Subcutaneous abdominal adipose tissue (tissue), 5 donors: Measurements from ENCODE around the gene LBH.

Source experiments
- H3K27ac ChIP-seq: one replicate; pipeline ENCODE4 v1.7.0; 2013; ENCODE audit warnings: low read depth, mild to moderate bottlenecking, inconsistent platforms, low read length, moderate library complexity
- H3K27me3 ChIP-seq, 5 donors: one replicate each; pipeline ENCODE4 v1.7.0; 2013; ENCODE audit warnings: low read length in 5 of 5, inconsistent platforms in 1 of 5; ENCODE audit not compliant: control insufficient read depth in 5 of 5, insufficient read depth in 4 of 5
- H3K36me3 ChIP-seq, 5 donors: one replicate each; pipeline ENCODE4 v1.7.0; 2013; ENCODE audit warnings: low read length in 5 of 5; ENCODE audit not compliant: control insufficient read depth in 5 of 5, insufficient read depth in 5 of 5
- H3K4me1 ChIP-seq, 5 donors: one replicate each; pipeline ENCODE4 v1.7.0; 2013; ENCODE audit warnings: low read length in 5 of 5, mild to moderate bottlenecking in 3 of 5, moderate library complexity in 1 of 5; ENCODE audit not compliant: control insufficient read depth in 5 of 5, insufficient read depth in 5 of 5
- H3K4me3 ChIP-seq, 5 donors: one replicate each; pipeline ENCODE4 v1.7.0; 2013; ENCODE audit warnings: low read length in 5 of 5, low read depth in 1 of 5
- H3K9ac ChIP-seq, 5 donors: one replicate each; pipeline ENCODE4 v1.7.0; 2013; ENCODE audit warnings: low read length in 5 of 5, mild to moderate bottlenecking in 4 of 5, moderate library complexity in 3 of 5
- H3K9me3 ChIP-seq, 5 donors: one replicate each; pipeline ENCODE4 v1.7.0; 2013; ENCODE audit warnings: low read length in 5 of 5; ENCODE audit not compliant: control insufficient read depth in 5 of 5
- donor health status: healthy.
- donor health status: healthy.
- donor health status: healthy.
- donor health status: healthy.
- donor health status: healthy.

LBH gene

DNA sequence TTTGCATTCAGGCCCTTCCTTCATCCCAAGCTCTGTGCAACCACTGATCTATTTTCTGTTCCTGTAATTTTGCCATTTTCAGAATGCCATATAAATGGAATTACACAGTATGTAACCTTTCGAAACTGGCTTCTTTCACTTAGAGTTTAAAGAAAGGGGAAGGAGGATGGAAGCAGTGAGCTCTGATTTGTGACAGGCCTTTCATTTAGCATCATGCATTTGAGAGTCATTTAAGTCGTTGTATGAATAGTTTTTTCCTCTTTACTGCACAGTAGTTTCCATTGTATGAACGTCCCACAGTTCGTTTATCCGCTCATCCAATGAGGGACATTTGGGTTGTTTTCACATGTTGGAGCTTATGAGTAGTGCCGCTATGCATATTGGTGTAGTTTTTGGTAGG, 67.0 kb downstream of the LBH start:
- Histone ChIP-seq H3K9me3 (no peaks in the 10 kb centered on the region), H3K27me3 (no peaks in the 10 kb centered on the region), H3K27ac (no peak overlapping the region), H3K36me3 (no peaks in the 10 kb centered on the region), H3K9ac (no peak overlapping the region), H3K4me1 (peaks cover 0 to 10% (median 3%) of the 10 kb centered on the region in 5 donors), H3K4me3 (no peak overlapping the region)

DNA sequence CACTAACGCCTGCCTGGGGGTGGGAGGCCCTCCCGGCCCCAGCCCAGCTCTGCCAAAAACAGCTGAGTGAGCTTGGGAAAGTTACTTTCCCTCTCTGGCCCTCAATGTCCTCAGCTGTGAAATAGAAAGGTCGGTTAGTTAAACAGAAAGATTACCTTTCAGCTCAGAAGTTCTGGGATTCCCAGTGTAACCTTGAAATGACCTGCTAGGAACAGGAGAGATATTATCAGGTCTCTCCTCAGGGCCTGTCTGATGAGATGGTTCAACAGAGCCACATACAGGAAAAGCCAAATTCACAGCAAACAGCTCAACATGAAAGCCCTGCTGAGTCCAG, 68.8 kb downstream of the LBH start:
- Histone ChIP-seq H3K9ac (no peak overlapping the region), H3K9me3 (no peaks in the 10 kb centered on the region), H3K27ac (no peak overlapping the region), H3K4me3 (no peak overlapping the region), H3K4me1 (peaks cover 0 to 10% (median 3%) of the 10 kb centered on the region in 5 donors), H3K36me3 (no peaks in the 10 kb centered on the region), H3K27me3 (no peaks in the 10 kb centered on the region)

DNA sequence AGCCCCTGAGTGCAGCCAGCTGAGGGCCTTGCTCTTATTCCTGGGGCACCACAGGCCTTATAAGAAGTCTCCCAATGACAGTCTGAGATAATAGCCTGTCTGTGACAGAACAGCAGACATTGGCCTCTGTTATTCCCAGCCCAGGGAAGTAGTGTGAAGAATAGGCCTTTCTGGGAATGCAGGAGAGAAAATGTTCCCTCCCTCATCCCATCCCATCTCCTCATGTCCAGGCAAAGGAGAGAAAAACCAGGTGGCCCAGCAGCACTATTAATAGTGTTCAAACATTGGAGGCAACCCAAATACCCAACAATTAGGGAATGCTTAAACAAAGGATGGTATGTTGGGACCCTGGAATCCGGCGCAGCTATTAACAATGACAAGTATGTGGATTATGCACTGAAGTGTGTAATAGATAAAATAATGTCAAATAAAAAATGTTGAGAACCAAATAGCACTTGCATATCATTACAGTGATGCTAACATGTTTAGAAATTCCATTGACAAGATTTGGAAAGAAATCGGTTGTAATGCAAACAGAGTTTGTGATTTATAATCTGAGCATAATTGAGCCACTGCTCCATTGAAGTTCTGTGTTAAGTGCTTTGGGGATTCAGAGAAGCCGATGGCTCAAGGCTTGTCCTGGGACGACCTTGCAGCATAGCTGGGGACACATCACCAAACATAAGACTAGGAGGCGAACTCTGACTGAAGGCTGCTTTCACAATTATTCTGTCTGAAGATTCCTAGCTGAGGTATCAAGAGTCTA, 69.3 kb downstream of the LBH start:
- Histone ChIP-seq H3K27me3 (no peaks in the 10 kb centered on the region), H3K9me3 (no peaks in the 10 kb centered on the region), H3K27ac (no peak overlapping the region), H3K4me1 (peaks cover 0 to 10% (median 3%) of the 10 kb centered on the region in 5 donors), H3K9ac (no peak overlapping the region), H3K36me3 (no peaks in the 10 kb centered on the region), H3K4me3 (no peak overlapping the region)

DNA sequence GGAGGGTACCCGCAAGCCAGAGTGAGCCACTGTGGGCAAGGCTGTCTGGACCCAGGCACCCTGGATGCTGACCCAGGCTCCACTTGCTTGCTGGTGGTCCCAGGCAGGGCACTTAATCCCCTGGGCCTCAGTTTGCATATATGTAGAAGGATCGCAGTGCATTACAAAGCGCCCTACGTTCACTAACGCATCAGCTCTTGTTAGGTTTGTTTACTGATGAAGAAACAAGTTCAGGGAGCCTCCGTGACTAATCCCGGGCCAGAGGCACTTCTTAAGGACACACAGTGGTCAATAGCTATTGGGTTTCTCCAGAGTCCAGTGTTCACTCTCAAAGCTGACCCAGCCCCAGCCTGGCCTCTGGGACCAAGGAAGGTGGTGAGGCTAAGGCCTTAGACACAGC, 70.2 kb downstream of the LBH start:
- no peak overlapping the region for H3K4me3 ChIP-seq
- no peaks in the 10 kb centered on the region for H3K36me3 ChIP-seq
- H3K4me1 ChIP-seq, result peaks cover 0 to 10% (median 3%) of the 10 kb centered on the region in 5 donors
- no peaks in the 10 kb centered on the region for H3K9me3 ChIP-seq
- no peak overlapping the region for H3K9ac ChIP-seq
- H3K27me3 ChIP-seq, result no peaks in the 10 kb centered on the region
- no peak overlapping the region for H3K27ac ChIP-seq

DNA sequence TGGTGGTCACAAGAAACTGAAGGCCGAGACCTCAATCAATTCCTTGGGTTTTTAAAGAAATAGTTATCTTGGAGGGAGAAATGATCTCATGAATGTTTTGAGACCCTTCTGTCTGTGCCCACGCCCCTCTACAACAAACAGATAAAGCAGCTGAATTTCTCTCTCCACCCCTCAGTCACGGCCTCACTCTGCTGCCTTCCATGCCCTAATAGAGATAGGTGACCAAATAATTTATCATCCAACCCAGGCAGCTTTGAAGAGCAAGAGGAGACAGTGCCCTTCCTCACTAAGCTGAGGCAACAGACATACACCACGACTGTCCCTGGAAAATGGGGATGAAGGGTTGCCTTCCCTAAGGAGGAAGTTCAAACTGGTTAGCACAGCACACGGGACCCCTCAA, 71.2 kb downstream of the LBH start:
- Histone ChIP-seq H3K27ac (no peak overlapping the region), H3K9me3 (no peaks in the 10 kb centered on the region), H3K9ac (no peak overlapping the region), H3K4me1 (peaks cover 0 to 10% (median 3%) of the 10 kb centered on the region in 5 donors), H3K36me3 (no peaks in the 10 kb centered on the region), H3K4me3 (no peak overlapping the region), H3K27me3 (no peaks in the 10 kb centered on the region)

DNA sequence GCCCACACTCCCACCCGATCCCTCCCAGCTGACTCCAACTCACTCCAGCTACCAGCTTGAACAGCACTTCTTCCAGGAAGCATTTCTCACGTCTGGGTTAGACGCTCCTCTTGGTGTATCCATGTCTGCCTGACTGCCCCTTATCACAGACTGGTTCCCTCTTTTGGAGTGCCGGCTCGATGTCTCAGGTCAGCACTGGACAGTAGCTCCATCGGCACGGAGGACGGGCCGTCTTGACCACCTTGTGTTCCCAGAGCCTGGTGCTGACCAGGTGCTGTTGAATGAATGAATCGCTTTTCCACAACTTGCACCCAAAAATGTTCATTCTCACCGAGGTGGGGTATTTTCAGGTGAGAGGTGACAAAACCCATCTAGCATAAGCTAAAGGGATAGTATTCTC, 71.8 kb downstream of the LBH start:
- H3K9me3 ChIP-seq, result no peaks in the 10 kb centered on the region
- no peak overlapping the region for H3K27ac ChIP-seq
- no peaks in the 10 kb centered on the region for H3K36me3 ChIP-seq
- no peaks in the 10 kb centered on the region for H3K27me3 ChIP-seq
- H3K4me3 ChIP-seq, result no peak overlapping the region
- no peak overlapping the region for H3K9ac ChIP-seq
- peaks cover 0 to 10% (median 3%) of the 10 kb centered on the region in 5 donors for H3K4me1 ChIP-seq

DNA sequence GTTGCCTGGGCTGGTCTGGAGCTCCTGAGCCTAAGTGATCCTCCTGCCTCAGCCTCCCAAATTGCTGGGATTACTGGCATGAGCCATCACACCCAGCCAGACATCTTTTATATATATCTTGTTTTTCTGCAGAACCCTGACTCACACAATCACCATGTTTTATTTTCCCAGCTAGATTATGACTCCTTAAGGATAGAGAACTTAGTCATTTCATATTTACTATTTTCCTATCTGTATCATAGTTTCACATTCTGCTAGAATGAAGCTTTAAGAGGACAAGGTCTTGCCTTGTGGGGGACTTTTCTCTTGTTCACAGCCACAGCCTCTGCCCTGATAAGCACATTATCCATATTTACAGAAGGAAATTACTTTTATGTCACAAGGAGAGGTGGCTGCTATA, 73.9 kb downstream of the LBH start:
- H3K27ac ChIP-seq, result no peak overlapping the region
- H3K4me1 ChIP-seq, result peaks cover 0 to 10% (median 3%) of the 10 kb centered on the region in 5 donors
- no peaks in the 10 kb centered on the region for H3K27me3 ChIP-seq
- no peak overlapping the region for H3K9ac ChIP-seq
- no peaks in the 10 kb centered on the region for H3K36me3 ChIP-seq
- H3K9me3 ChIP-seq, result no peaks in the 10 kb centered on the region
- H3K4me3 ChIP-seq, result no peak overlapping the region

DNA sequence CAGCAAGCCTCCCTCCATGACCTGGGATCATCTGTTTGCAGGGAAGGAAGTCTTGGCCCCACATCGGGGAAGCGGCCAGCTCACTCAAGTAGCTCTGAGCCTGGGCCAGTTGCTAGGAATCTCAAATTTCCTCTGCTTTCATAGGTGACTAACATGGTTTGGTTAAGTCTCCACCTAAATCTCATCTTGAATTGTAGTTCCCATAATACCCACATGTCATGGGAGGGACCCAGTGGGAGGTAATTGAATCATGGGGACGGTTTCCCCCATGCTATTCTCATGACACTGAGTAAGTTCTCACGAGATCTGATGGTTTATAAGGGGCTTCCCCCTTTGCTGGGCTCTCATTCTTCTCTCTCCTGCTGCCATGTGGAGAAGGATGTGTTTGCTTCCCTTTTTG, 75.2 kb downstream of the LBH start:
- Histone ChIP-seq H3K36me3 (no peaks in the 10 kb centered on the region), H3K9me3 (no peaks in the 10 kb centered on the region), H3K27ac (no peak overlapping the region), H3K9ac (no peak overlapping the region), H3K4me3 (no peak overlapping the region), H3K27me3 (no peaks in the 10 kb centered on the region), H3K4me1 (no peaks in the 10 kb centered on the region)

DNA sequence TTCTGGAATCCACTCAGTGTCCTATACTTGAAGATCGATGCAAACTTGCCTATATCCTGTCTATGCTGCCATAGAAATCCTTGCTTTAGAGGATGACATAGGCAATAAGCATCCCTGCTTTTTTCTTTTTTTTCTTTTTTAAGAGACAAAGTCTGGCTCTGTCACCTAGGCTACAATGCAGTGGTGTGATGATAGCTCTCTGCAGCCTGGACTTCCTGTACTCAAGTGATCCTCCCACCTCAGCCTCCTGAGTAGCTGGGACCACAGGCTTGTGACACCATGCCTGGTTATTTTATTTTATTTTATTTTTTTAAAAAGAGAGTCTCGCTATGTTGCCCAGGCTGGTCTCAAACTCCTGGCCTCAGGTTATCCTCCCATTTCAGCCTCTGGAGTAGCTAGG, 76.9 kb downstream of the LBH start:
- H3K9me3 ChIP-seq, result no peaks in the 10 kb centered on the region
- no peaks in the 10 kb centered on the region for H3K27me3 ChIP-seq
- no peak overlapping the region for H3K27ac ChIP-seq
- no peak overlapping the region for H3K4me3 ChIP-seq
- H3K4me1 ChIP-seq, result no peaks in the 10 kb centered on the region
- H3K36me3 ChIP-seq, result no peaks in the 10 kb centered on the region
- H3K9ac ChIP-seq, result no peak overlapping the region
